Limb (tissue), 2 donors: ENCODE data around the gene GRK5.

Experiments used
- DNase-seq, 2 donors: peaks; one replicate each; pipeline ENCODE4 v3.0.0-alpha.2; 2016; ENCODE audit errors: extremely low spot score in 2 of 2

Gene GRK5

DNA sequence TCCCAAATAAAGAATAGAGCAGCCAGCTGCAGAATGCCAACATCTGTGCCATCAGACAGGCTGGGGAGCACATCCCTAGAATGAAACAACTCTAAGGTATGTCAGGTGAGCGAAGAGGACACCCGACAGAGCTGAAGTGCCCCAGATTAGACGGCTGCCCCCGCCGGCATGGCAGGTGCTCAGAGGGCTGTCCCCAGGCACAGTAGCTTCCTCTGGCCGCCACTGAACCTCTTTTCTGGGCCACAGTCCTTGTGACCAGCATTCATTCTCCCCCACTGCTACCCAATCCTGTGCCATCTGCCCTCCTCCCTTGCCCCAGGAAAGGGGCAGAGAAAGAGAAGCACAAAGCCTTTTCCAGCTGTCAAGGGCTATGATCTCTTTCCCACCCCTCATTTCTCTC, 293.4 kb downstream of the GRK5 start:
- no peak for DNase-seq

DNA sequence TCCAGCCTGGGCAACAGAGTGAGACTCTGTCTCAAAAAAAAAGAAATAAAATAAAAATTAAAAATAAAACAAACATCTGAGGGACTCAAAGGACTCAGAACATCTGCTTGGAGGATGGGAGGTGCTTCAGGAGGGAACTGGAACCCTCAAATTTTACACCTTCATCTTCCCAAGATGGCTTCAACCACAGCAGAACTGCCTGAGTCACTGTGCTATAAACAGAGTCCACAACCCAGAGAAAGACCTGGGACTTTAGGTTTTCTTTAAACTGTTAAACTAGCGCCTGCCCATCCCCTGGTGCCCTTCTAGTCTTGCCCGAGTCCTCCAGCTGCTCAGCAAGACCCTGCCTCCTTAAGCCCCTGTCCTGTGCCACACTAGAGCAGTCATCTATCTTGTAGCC, 294.3 kb downstream of the GRK5 start:
- no peak for DNase-seq

DNA sequence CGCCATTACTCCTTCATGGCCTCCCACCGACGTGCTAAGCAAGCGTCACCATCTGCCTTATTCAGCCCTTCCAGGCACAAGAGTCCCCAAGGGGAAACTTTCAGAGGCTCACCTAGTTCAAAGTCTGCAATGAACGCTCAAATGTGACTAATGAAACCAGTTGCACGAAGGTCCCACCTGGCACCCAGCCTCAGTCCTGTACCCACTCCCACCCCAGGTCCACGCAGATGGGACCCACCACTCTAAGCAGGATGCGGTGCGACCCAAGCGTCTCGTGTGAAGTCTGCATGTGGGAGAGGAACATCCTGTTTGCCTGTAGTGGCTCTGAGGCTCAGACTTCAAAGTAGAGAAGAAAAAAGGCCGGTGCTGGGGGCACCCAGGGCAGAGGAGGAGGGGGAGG, 294.8 kb downstream of the GRK5 start:
- DNase-seq: no peak

- DNase-seq: no peak
These were observed 295.3 kb downstream of the GRK5 start for GRCh38 chr10:119502618-119503155.

GRCh38 chr10:119503821-119504220, 296.4 kb downstream of the GRK5 start:
- no peak for DNase-seq

GRCh38 chr10:119504651-119505050, 297.3 kb downstream of the GRK5 start:
- no peak for DNase-seq

DNA sequence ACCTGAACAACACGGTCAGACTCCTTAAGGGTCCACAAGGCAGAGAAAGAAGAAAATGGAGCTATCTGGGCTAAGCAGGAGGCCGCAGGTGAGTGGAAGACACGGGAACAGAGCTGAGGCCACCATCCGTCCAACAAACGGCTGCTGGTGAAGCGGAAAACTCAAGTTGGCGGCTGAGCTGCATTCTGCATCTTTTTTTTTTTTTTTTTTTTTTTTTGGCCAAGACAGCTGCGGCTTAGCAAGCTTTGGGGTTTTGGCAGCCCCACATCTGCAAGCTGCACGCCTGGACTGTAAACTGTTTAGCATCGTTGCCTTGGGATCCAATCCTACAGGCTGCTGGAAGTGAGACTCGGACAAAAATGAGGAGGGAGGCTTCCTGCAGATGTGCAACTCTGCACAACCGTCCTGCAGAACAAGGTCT, 297.8 kb downstream of the GRK5 start:
- DNase-seq: peak; percentile 57 to 90
